HG03280 (cell line): Measurements from ENCODE around the gene PPDPF.

Source experiments
- ATAC-seq: cut with Tn5 transposase; IDR thresholded peaks from one replicate; pipeline ENCODE4 v1.9.1; 2021; ENCODE audit warnings: mild to moderate bottlenecking, moderate library complexity; ENCODE audit not compliant: unreplicated experiment

Gene PPDPF

GRCh38 chr20:63519668-63520503 lies 679 bp upstream of the PPDPF start:
- peak; percentile 34 for ATAC-seq

- peak; percentile 48 for ATAC-seq
Measured at GRCh38 chr20:63520934-63521601, 503 bp downstream of the PPDPF start.

- ATAC-seq, result no peak
Measured at GRCh38 chr20:63521602-63522001, 1.0 kb downstream of the PPDPF start.

- ATAC-seq, result no peak
Measured at GRCh38 chr20:63522091-63522868, 1.7 kb downstream of the PPDPF start.

- ATAC-seq, result no peak
Measured at GRCh38 chr20:63522981-63523611, 2.5 kb downstream of the PPDPF start.

GRCh38 chr20:63525185-63525584 lies 4.6 kb downstream of the PPDPF start:
- no peak for ATAC-seq

GRCh38 chr20:63525971-63526370 lies 5.4 kb downstream of the PPDPF start:
- no peak for ATAC-seq

GRCh38 chr20:63527184-63527583 lies 6.6 kb downstream of the PPDPF start:
- no peak for ATAC-seq

- no peak for ATAC-seq
Measured at GRCh38 chr20:63529180-63529860, 8.8 kb downstream of the PPDPF start.

GRCh38 chr20:63529861-63530787 lies 9.6 kb downstream of the PPDPF start:
- no peak for ATAC-seq

GRCh38 chr20:63530788-63531160 lies 10.2 kb downstream of the PPDPF start:
- no peak for ATAC-seq

- no peak for ATAC-seq
Measured at GRCh38 chr20:63531686-63532448, 11.3 kb downstream of the PPDPF start.

GRCh38 chr20:63532449-63532971 lies 11.9 kb downstream of the PPDPF start:
- ATAC-seq, result no peak

- no peak for ATAC-seq
Measured at GRCh38 chr20:63533388-63533787, 12.8 kb downstream of the PPDPF start.

GRCh38 chr20:63533871-63534393 lies 13.4 kb downstream of the PPDPF start:
- no peak for ATAC-seq

- ATAC-seq, result no peak
Measured at GRCh38 chr20:63534427-63534830, 13.9 kb downstream of the PPDPF start.

- ATAC-seq, result no peak
Measured at GRCh38 chr20:63534831-63535651, 14.5 kb downstream of the PPDPF start.
